NCI-H345 treated with DMSO at 0.1 percent for 48 hours (cell line): ENCODE measurements around the gene ZNF577.
"Not testable (repeated sequence)": the region's sequence is repeated elsewhere in the genome, so short reads cannot be mapped to it uniquely, and the experiment has no call there.

ENCODE experiments used
- DNase-seq: peaks from one replicate; lab custom pipeline; 2025; ENCODE audit not compliant: unreplicated experiment; lab: John Stamatoyannopoulos, UW

Gene ZNF577

DNA sequence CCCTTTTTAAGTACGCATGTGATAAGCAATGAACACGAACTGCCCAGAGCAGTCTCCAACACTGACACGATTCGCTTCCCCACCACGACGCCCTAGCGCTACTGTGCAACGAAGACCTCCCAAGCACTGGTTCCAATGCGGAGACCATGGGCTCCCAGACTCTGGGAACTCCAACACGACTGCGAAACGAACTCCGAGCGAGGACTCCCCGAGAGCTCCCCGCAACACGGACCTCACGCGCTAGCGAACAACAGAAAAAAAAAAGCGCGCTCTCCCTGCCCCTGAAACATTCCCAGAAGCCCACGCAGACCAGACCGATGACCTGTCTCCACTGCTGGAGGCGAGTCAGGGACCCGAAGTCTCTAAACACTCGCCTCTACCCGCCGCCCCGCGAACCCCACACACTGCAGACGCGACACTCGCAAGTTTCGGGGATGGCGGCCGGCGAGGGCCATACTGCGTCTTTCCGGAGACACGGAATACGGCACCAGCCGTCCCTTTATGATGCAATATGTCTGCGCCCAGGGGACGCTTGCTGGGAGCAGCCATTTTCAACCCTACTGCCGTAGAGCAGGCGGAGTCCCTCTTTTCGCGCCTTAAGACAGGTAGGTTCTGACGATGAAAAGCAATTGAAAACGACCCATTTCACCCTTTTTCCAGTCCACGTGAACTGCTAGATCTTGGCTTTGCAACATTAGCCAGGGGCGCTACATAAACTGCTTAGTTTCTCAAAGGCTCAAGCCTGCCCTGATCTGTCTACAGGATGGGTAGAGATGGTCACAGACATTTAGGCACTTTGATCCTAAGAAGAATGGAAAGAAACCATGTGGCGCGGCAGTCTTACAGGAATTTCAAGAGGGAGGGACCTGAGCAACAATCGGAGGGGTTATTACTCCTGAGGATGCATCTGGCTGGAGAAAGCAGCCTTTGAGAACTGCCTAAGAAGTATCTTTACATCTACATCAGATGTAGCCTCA, at the start of gene ZNF577:
ZNF577 (minus strand) TSS at position 430 of the 977 bp plus-strand sequence. CDS start 7,569 bp downstream, outside the sequence.
- no peak for DNase-seq

GRCh38 chr19:51931921-51932320, 44.2 kb upstream of the ZNF577 start:
- DNase-seq = no peak

DNA sequence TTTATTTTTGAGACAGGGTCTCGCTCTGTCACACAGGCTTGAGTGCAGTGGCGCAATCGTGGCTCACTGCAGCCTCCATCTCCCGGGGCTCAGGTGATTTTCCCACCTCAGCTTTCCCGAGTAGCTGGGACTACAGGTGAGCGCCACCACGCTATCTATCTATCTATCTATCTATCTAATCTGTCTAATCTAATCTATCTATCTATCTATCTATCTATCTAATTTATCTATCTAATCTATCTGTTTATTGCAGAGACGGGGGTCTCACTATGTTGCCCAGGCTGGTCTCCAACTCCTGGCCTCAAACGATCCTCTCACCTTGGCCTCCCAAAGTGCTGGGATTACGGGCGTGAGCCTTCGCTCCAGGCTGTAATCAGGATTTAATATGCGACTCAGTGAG, 40.1 kb upstream of the ZNF577 start:
- no peak for DNase-seq

GRCh38 chr19:51926784-51927741, 39.3 kb upstream of the ZNF577 start, which contains the start of gene ZNF613:
Gene ZNF613, plus strand, starts transcription at chr19:51927472. Its CDS starts 8,749 bp downstream, at chr19:51936221.
- DNase-seq = peak; percentile 83

DNA sequence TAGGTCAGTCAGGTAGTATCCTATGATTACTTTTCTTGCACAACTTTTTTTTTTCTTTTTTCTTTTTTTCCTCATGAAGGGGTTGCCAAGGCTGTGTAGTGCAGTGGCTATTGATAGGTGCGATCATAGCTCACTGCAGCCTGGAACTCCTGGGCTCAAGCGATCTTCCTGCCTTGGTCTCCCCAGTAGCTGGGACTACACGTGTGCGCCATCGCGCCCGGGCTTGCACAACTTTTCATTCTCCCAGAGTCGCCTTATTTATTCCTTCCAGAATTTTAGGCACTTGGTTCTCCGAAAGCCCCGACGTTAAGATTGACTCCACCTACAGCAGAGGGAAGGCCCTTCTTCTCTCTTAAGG, 38.7 kb upstream of the ZNF577 start:
- DNase-seq = no peak

DNA sequence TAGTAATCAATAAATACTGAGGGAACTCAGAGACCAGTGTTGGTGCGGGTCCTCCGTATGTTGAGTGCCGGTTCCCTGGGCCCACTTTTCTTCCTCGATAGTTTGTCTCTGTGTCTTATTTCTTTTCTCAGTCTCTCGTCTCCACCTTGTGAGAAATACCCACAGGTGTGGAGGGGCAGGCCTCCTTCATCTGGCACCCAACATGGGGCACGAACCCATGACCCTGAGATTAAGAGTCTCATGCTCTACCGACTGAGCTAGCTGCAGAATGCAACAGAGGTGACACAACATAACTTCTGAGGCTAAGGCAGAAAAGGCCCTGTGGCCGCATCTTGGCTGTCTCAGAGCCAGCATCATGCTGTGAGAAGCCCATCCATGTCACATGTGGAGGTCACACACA, 34.2 kb upstream of the ZNF577 start:
- no peak for DNase-seq

DNA sequence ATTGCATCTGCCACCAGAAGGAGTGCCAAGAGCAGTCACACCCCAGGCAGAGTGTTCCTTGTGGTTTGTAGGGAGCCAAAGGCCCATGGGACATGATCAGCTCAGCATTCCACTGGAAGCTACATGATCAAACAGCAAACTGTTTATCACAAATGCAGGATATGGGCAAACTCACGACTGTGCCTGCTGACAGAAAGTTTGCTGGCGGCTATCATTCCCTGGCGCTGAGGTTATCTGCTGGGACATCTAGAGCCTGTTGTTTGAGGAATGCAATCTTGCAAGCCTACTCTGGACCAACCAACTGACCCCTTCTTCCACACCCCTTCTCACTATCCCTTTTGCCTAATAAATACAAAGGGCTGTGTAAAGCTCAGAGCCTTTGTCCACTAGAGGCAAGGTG, 31.9 kb upstream of the ZNF577 start:
- no peak for DNase-seq

DNA sequence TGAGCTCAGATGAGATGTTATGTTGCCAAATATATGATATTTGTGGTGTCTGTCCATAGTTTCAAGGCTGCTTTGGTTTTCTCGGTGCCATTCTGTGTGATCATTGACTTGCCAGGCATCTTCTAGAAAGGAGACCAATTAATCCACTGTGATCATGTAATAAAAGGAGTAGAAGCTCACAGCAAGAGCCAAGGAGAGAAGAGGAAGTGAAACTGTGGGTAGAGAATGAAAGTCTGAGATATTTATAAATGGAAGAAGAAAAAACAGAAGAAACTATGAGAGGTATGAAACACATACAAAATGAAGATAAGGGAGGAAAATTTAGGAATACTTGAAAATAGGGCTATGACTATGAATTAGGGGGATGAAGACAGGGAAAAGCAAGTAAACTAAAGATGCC, 28.4 kb upstream of the ZNF577 start:
- DNase-seq = no peak

GRCh38 chr19:51915324-51915867, 27.6 kb upstream of the ZNF577 start:
- no peak for DNase-seq

DNA sequence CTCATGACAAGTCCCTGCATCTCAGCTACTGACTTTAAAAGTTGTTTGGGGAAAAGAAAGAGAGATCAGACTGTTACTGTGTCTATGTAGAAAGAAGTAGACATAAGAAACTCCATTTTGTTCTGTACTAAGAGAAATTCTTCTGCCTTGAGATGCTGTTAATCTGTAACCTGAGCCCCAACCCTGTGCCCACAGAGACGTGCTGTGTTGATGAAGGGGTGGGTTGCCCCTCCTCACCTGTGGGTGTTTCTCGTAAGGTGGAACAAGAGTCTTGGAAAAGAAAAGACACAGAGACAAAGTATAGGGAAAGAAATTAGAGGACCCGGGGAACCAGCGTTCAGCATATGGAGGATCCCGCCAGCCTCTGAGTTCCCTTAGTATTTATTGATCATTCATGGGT, 20.2 kb upstream of the ZNF577 start:
- not testable (repeated sequence) for DNase-seq

GRCh38 chr19:51906108-51906507, 18.4 kb upstream of the ZNF577 start:
- not testable (repeated sequence) for DNase-seq

GRCh38 chr19:51905639-51906038, 17.9 kb upstream of the ZNF577 start:
- not testable (repeated sequence) for DNase-seq

DNA sequence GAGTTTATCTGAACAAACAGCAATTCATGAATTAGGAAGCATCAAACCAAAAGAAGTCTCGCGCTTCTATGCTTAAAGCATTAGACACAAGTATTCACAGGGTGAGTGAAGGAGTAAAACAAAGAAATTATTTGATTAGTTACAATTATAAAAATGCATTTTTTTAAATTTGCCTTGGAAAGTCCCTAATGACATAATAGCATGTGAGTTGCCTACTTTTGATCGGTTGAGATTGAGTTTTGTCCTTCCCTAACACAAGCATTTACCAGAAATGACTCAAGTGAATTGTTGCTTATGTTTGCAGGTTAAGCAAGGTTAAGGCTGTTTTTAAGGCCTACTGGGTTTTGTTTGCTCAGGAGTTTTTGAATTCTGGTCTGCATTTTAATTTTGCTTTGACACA, 17.5 kb upstream of the ZNF577 start:
- DNase-seq = no peak

GRCh38 chr19:51904331-51905165, 16.8 kb upstream of the ZNF577 start, which contains the start of gene ZNF649:
Gene ZNF649, minus strand, starts transcription at chr19:51905017. Its CDS starts 4,910 bp downstream, at chr19:51900107.
- no peak for DNase-seq

GRCh38 chr19:51903192-51903591, 15.4 kb upstream of the ZNF577 start:
- no peak for DNase-seq

DNA sequence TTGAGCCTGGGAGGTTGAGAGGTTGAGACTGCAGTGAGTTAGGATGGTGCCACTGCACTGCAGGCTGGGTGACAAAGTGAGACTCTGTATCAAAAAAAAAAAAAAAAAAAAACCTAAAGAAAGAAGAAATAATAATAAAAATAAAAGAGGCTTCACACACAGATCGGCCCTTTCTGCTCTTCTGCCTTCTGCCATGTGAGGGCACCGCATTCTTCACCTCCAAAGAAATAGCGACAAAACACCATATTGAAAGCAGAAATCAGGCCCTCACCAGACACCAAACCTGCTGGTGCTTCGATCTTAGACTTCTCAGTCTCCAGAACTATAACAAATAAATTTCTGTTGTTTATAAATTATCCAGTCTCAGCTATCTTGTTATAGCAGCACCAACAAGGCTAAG, 14.1 kb upstream of the ZNF577 start:
- DNase-seq = no peak

GRCh38 chr19:51891193-51891747, 3.5 kb upstream of the ZNF577 start:
- DNase-seq = no peak

DNA sequence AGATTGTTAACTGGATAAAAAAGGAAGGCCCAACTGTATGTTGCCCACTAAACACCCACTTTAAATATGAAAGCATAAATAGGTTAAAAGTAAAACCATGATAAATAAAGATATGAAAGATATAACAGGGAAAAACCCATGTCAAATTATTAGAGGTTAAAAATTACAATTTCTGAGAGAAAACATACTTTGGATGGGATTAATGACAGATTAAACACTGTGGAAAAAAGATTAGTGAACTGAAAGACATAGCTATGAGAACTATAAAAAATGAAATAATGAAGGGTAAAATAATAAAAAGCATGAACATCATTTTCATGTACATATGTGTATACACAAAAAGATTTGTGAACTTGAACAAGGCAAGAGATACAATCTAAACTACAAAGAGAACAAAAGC, 2.2 kb upstream of the ZNF577 start:
- no peak for DNase-seq

DNA sequence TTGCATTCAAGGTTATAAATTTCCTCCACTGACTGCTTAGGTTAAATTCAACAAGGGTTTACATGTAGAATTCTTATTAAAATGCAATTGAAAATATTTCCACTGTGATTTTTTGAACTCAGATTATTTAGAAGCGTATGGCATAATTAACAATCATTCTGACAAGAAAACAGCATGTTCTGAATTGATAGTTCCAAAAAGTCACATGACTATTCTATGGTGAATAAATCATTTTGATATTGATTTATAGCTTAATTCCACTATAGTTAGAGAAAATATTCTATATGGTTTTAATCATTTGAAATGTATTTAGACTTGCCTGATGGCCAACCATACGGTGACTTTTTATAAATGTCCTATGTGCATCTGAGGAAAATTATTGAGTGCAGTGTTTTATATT, 3.0 kb downstream of the ZNF577 start:
- DNase-seq = no peak

GRCh38 chr19:51882518-51882917, 5.2 kb downstream of the ZNF577 start:
- DNase-seq = no peak
